Thoracic aorta (tissue), 2 donors: ENCODE data around the gene TULP4. TPM values are rescaled to one million over a fixed set of nuclear protein-coding genes. Genes with fewer than 3 reads are reported as not detected.

Experiments
- ATAC-seq: fragments of 150-250 bp; one replicate; pipeline ENCODE4 v1.8.0; 2017; ENCODE audit warnings: low read depth; ENCODE audit not compliant: insufficient number of reproducible peaks, low FRiP score
- DNase-seq: peaks from one replicate; pipeline ENCODE4 v3.0.0-alpha.2; 2020; ENCODE audit warnings: low spot score
- H3K27ac ChIP-seq, 2 donors: fragments of 200-600 bp; sonication (generic); 1 replicate in 1 of 2; 2 replicates in 1 of 2; pipeline ENCODE4 v1.5.1; 2016; ENCODE audit warnings: mild to moderate bottlenecking in 2 of 2, moderate library complexity in 2 of 2
- H3K27me3 ChIP-seq: fragments of 200-600 bp; sonication (generic); replicated peaks from 2 replicates; pipeline ENCODE4 v1.6.0; 2016; ENCODE audit warnings: mild to moderate bottlenecking; ENCODE audit not compliant: insufficient read depth
- H3K36me3 ChIP-seq: fragments of 200-600 bp; sonication (generic); one replicate; pipeline ENCODE4 v1.5.1; 2016
- H3K4me1 ChIP-seq, 2 donors: fragments of 200-600 bp; sonication (generic); 1 replicate in 1 of 2; 2 replicates in 1 of 2; pipeline versions ENCODE4 v1.5.1 to v1.6.0; 2016; ENCODE audit warnings: low read depth in 2 of 2, mild to moderate bottlenecking in 1 of 2; ENCODE audit not compliant: control insufficient read depth in 1 of 2
- H3K4me3 ChIP-seq: fragments of 200-600 bp; sonication (generic); 2 replicates; pipeline ENCODE4 v1.5.1; 2016; ENCODE audit warnings: mild to moderate bottlenecking
- H3K9me3 ChIP-seq: fragments of 200-600 bp; sonication (generic); 2 replicates; pipeline ENCODE4 v1.5.1; 2016
- total RNA-seq, 2 donors: library from RNA; depleted of rRNA; stranded (reverse); fragments of >200 nt; gene quantifications; one replicate each; pipeline versions ENCODE4 v1.1.0 to v1.2.3, GENCODE V29; 2016
- TF ChIP-seq, protein P1 (sequence below): fragments of 200-600 bp; sonication (generic); IDR thresholded peaks from one replicate; pipeline ENCODE4 v1.5.1; 2019; ENCODE audit warnings: antibody characterized with exemption

Gene TULP4
- total RNA-seq, 2 donors from 2014 or later: 75.5 to 189 TPM

GRCh38 chr6:158324136-158324535 is 11.9 kb downstream of the TULP4 start:
- Histone ChIP-seq H3K4me3 (no peak overlapping the region), H3K4me1 (peaks cover 12 to 36% of the 10 kb centered on the region in 2 donors), H3K27me3 (no peaks in the 10 kb centered on the region), H3K9me3 (no peaks in the 10 kb centered on the region), H3K36me3 (no peaks in the 10 kb centered on the region), H3K27ac (no peak overlapping the region)
- ATAC-seq: no peak
- TF ChIP-seq, protein P1, sequence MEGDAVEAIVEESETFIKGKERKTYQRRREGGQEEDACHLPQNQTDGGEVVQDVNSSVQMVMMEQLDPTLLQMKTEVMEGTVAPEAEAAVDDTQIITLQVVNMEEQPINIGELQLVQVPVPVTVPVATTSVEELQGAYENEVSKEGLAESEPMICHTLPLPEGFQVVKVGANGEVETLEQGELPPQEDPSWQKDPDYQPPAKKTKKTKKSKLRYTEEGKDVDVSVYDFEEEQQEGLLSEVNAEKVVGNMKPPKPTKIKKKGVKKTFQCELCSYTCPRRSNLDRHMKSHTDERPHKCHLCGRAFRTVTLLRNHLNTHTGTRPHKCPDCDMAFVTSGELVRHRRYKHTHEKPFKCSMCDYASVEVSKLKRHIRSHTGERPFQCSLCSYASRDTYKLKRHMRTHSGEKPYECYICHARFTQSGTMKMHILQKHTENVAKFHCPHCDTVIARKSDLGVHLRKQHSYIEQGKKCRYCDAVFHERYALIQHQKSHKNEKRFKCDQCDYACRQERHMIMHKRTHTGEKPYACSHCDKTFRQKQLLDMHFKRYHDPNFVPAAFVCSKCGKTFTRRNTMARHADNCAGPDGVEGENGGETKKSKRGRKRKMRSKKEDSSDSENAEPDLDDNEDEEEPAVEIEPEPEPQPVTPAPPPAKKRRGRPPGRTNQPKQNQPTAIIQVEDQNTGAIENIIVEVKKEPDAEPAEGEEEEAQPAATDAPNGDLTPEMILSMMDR: no peak
- DNase-seq: no peak

DNA sequence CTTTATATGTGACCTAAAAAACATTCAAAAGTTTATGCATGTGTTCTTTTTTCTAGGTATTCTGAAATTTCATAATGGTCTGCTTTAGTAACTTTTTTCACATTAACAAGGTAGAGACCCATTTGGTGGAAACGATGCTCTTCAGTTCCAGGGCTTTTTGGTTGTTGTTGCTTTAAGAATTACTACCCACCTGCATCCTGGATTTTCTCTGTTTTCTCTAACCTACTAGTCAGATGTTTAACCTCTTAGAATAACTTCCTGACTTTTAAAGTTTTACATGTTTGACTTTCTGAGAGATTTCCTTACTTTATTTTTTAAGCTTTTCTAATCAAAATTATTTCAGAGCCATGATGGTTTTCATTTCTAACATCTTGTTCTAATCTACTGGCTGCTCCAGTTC is 14.9 kb downstream of the TULP4 start:
- no peaks in the 10 kb centered on the region for H3K9me3 ChIP-seq
- no peak overlapping the region for H3K4me3 ChIP-seq
- peaks cover 0 to 29% of the 10 kb centered on the region in 2 donors for H3K4me1 ChIP-seq
- H3K27ac ChIP-seq: no peak overlapping the region
- ATAC-seq (no peak), DNase-seq (no peak)
- H3K27me3 ChIP-seq: no peaks in the 10 kb centered on the region
- TF ChIP-seq, protein P1: no peak
- no peaks in the 10 kb centered on the region for H3K36me3 ChIP-seq

- Histone ChIP-seq H3K27me3 (no peaks in the 10 kb centered on the region), H3K4me1 (peaks cover 0 to 11% of the 10 kb centered on the region in 2 donors), H3K4me3 (no peak overlapping the region), H3K27ac (no peak overlapping the region), H3K9me3 (no peaks in the 10 kb centered on the region), H3K36me3 (no peaks in the 10 kb centered on the region)
- TF ChIP-seq, protein P1: no peak
- DNase-seq (no peak), ATAC-seq (no peak)
These were observed 16.7 kb downstream of the TULP4 start for GRCh38 chr6:158328952-158329351.

DNA sequence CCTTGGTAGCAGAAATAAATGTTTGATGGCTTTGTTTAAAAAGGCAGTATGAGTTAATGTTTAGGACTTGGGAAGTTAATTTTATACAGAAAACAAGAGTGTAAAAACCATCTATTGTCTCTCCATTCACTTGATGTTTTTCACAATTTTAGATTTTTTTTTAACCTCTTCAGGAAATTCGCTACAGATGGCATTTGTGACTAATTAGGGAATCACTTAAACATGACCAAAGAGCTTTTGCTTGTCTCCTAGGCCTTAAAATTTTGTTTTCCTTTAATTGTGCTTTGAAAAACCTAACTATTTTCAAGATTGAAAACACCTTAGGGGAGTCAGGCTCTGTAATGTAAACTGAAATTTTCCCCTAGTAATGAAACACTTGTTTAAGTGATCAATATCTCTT is 17.3 kb downstream of the TULP4 start:
- no peaks in the 10 kb centered on the region for H3K36me3 ChIP-seq
- H3K27me3 ChIP-seq: no peaks in the 10 kb centered on the region
- TF ChIP-seq, protein P1: no peak
- H3K9me3 ChIP-seq: no peaks in the 10 kb centered on the region
- ATAC-seq (no peak), DNase-seq (no peak)
- H3K27ac ChIP-seq: no peak overlapping the region
- peaks cover 0 to 10% of the 10 kb centered on the region in 2 donors for H3K4me1 ChIP-seq
- H3K4me3 ChIP-seq: no peak overlapping the region

GRCh38 chr6:158330016-158330415 is 17.8 kb downstream of the TULP4 start:
- ATAC-seq: no peak
- Histone ChIP-seq H3K27ac (no peak overlapping the region), H3K9me3 (no peaks in the 10 kb centered on the region), H3K4me1 (peaks cover 0 to 10% of the 10 kb centered on the region in 2 donors), H3K36me3 (no peaks in the 10 kb centered on the region), H3K4me3 (no peak overlapping the region), H3K27me3 (no peaks in the 10 kb centered on the region)
- no peak for DNase-seq
- TF ChIP-seq, protein P1: no peak
